Transverse colon (tissue), 4 donors: Measurements from ENCODE around the gene SPG7. TPM values are rescaled to one million over a fixed set of nuclear protein-coding genes. Genes with fewer than 3 reads are reported as not detected.
"Not testable (repeated sequence)": the region's sequence is repeated elsewhere in the genome, so short reads cannot be mapped to it uniquely, and the experiment has no call there.

Source experiments
- DNase-seq: peaks from one replicate; pipeline ENCODE4 v3.0.0-alpha.2; 2019
- H3K27ac ChIP-seq, 4 donors: fragments of 200-600 bp; sonication (generic); 2 replicates each; pipeline ENCODE4 v1.5.1; 2016 to 2018; ENCODE audit warnings: inconsistent platforms in 4 of 4
- H3K27me3 ChIP-seq: fragments of 200-600 bp; sonication (generic); 2 replicates; pipeline ENCODE4 v1.5.1; 2017; ENCODE audit warnings: inconsistent platforms
- H3K36me3 ChIP-seq, 4 donors: fragments of 200-600 bp; sonication (generic); 2 replicates each; pipeline ENCODE4 v1.5.1; 2017 to 2019; ENCODE audit warnings: inconsistent platforms in 4 of 4
- H3K4me1 ChIP-seq, 4 donors: fragments of 200-600 bp; sonication (generic); 2 replicates each; pipeline ENCODE4 v1.5.1; 2017 to 2020; ENCODE audit warnings: inconsistent platforms in 4 of 4
- H3K4me3 ChIP-seq, 4 donors: fragments of 200-600 bp; sonication (generic); 1 replicate in 1 of 4; 2 replicates in 3 of 4; pipeline versions ENCODE4 v1.5.1 to v1.6.1; 2017 to 2019; ENCODE audit warnings: inconsistent platforms in 4 of 4
- H3K9me3 ChIP-seq, 2 donors: fragments of 200-600 bp; sonication (generic); 2 replicates each; pipeline ENCODE4 v1.5.1; 2017 to 2019; ENCODE audit warnings: inconsistent platforms in 2 of 2
- CTCF ChIP-seq, 5 experiments: fragments of 200-600 bp in 3 of 5; fragments of 450-650 bp in 2 of 5; sonication (generic) in 3 of 5; IDR thresholded peaks; 1 replicate in 2 of 5; 2 replicates in 3 of 5; pipeline ENCODE4 v1.5.1; 2016 to 2017; ENCODE audit warnings: antibody characterized with exemption in 5 of 5, inconsistent platforms in 3 of 5, mild to moderate bottlenecking in 2 of 5, moderate library complexity in 1 of 5
- EP300 ChIP-seq: sonication (generic); formaldehyde crosslinking; IDR thresholded peaks from one replicate; pipeline ENCODE4 v1.6.1; 2017; ENCODE audit warnings: antibody characterized with exemption, low read depth
- POLR2A ChIP-seq: fragments of 450-650 bp; IDR thresholded peaks from one replicate; pipeline ENCODE4 v1.6.1; 2016; ENCODE audit warnings: antibody characterized with exemption, mild to moderate bottlenecking, moderate library complexity
- POLR2AphosphoS5 ChIP-seq, 3 donors: sonication (generic); formaldehyde crosslinking; IDR thresholded peaks; one replicate each; pipeline ENCODE4 v1.6.1; 2016; ENCODE audit warnings: antibody characterized with exemption in 3 of 3
- WGBS, 2 donors: methylation state at CpG; one replicate each; pipeline ENCODE4 v1.1.5; 2018; ENCODE audit warnings: low coverage in 1 of 2; 5-methylcytosine and 5-hydroxymethylcytosine counted together
- in situ Hi-C, 4 donors: fragments of 200-750 bp; cut with MboI; loops; one replicate each; pipeline versions ENCODE4 v1.15.0 to v1.15.1; 2017; ENCODE audit warnings: low sequenced_read_pairs in 3 of 4, low pct_ligation_motif_present in 1 of 4, low pct_unique_long_range_greater_than_20kb in 1 of 4
- intact Hi-C: fragments of 100-400 bp; cut with DNase I; formaldehyde crosslinking; loops from one replicate; pipeline ENCODE4 v1.15.1; 2023; ENCODE audit warnings: low total_unique reads
- total RNA-seq, 4 donors: library from RNA; depleted of rRNA; stranded (reverse); fragments of >200 nt; gene quantifications; one replicate each; pipeline ENCODE4 v1.1.0, GENCODE V29; 2016

Gene SPG7
- total RNA-seq: 100 to 1,000 TPM; 168 to 408 (median 285) TPM

- Histone ChIP-seq H3K27me3 (no peaks in the 10 kb centered on the region), H3K9me3 (no peaks in the 10 kb centered on the region), H3K27ac (peak within 1 kb of the TSS; percentile 92 to 97 (median 93)), H3K4me3 (peak within 1 kb of the TSS; percentile 64 to 96 (median 76)), H3K36me3 (peaks cover 0 to 27% (median 12%) of the 10 kb centered on the region in 4 donors), H3K4me1 (peaks cover 20 to 60% (median 49%) of the 10 kb centered on the region in 4 donors)
- WGBS, 2 donors: 1% methylated on average over 56 of the region's 90 CpGs; no CpG with 5 or more reads in 1 of the 2 donors
- DNase-seq: peak; percentile 91
- TF ChIP-seq POLR2A (peak; percentile 87), EP300 (no peak), CTCF (IDR thresholded peaks at IDR 0.05) (no peak), POLR2AphosphoS5 (IDR thresholded peaks at IDR 0.05) (peak; percentile 93 to 94 (median 93))
- in situ Hi-C loops (loop anchor here in 1 of 4 donors (10.0 kb wide), 1 partner anchor 173 kb away; no protein-coding TSS in a partner anchor), intact Hi-C loops (loop anchor here (5.0 kb wide), 1 partner anchor 176 kb away; no protein-coding TSS in a partner anchor)
Measured at GRCh38 chr16:89507834-89508590, at the start of gene SPG7. Gene SPG7, plus strand, starts transcription at chr16:89508403. Its CDS starts 15 bp downstream, at chr16:89508418.

GRCh38 chr16:89458551-89458950, 49.7 kb upstream of the SPG7 start:
- Histone ChIP-seq H3K4me1 (peaks cover 7 to 24% (median 17%) of the 10 kb centered on the region in 4 donors), H3K27me3 (no peaks in the 10 kb centered on the region), H3K4me3 (no peak overlapping the region), H3K9me3 (no peaks in the 10 kb centered on the region), H3K27ac (no peak overlapping the region), H3K36me3 (no peaks in the 10 kb centered on the region)
- DNase-seq: no peak
- 73 to 92% methylated on average over 3 to 7 of the region's 7 CpGs for WGBS, 2 donors
- TF ChIP-seq POLR2A (no peak), POLR2AphosphoS5 (IDR thresholded peaks at IDR 0.05) (no peak)
- in situ Hi-C loops (no loop called here), intact Hi-C loops (no loop called here)

- TF ChIP-seq POLR2AphosphoS5 (IDR thresholded peaks at IDR 0.05) (no peak), EP300 (no peak), POLR2A (no peak), CTCF (IDR thresholded peaks at IDR 0.05) (no peak)
- H3K27me3 ChIP-seq: no peaks in the 10 kb centered on the region
- DNase-seq: no peak
- no peak overlapping the region for H3K4me3 ChIP-seq
- H3K27ac ChIP-seq: no peak overlapping the region
- H3K4me1 ChIP-seq: peaks cover 3 to 19% (median 13%) of the 10 kb centered on the region in 4 donors
- intact Hi-C loops: no loop called here
- in situ Hi-C loops: no loop called here
- WGBS, 2 donors: 78 to 84% methylated on average over 2 of the region's 2 CpGs
- H3K9me3 ChIP-seq: no peaks in the 10 kb centered on the region
- no peaks in the 10 kb centered on the region for H3K36me3 ChIP-seq
Measured at GRCh38 chr16:89458967-89459366, 49.2 kb upstream of the SPG7 start.

- H3K27ac ChIP-seq: no peak overlapping the region
- no peaks in the 10 kb centered on the region for H3K27me3 ChIP-seq
- intact Hi-C loops (no loop called here), in situ Hi-C loops (no loop called here)
- H3K36me3 ChIP-seq: no peaks in the 10 kb centered on the region
- H3K4me3 ChIP-seq: no peak overlapping the region
- 88% methylated on average over 6 of the region's 6 CpGs; no CpG with 5 or more reads in 1 of the 2 donors for WGBS, 2 donors
- TF ChIP-seq CTCF (IDR thresholded peaks at IDR 0.05): no peak
- TF ChIP-seq POLR2A: no peak
- no peak for TF ChIP-seq POLR2AphosphoS5 (IDR thresholded peaks at IDR 0.05)
- no peak for DNase-seq
- H3K4me1 ChIP-seq: peaks cover 0 to 20% (median 6%) of the 10 kb centered on the region in 4 donors
- H3K9me3 ChIP-seq: no peaks in the 10 kb centered on the region
Measured at GRCh38 chr16:89460556-89460955, 47.6 kb upstream of the SPG7 start.

GRCh38 chr16:89461890-89462289, 46.3 kb upstream of the SPG7 start:
- H3K27me3 ChIP-seq, H3K9me3 ChIP-seq, H3K36me3 ChIP-seq, DNase-seq, in situ Hi-C loops, intact Hi-C loops, H3K4me3 ChIP-seq, H3K27ac ChIP-seq: not testable (repeated sequence)
- H3K4me1 ChIP-seq: peaks cover 3 to 22% (median 6%) of the 10 kb centered on the region in 4 donors
- 62 to 89% methylated on average over 4 to 12 of the region's 15 CpGs for WGBS, 2 donors

GRCh38 chr16:89462639-89463038, 45.6 kb upstream of the SPG7 start:
- 96% methylated on average over 23 of the region's 30 CpGs; no CpG with 5 or more reads in 1 of the 2 donors for WGBS, 2 donors
- H3K9me3 ChIP-seq, H3K27ac ChIP-seq, intact Hi-C loops, H3K27me3 ChIP-seq, H3K4me3 ChIP-seq, in situ Hi-C loops, DNase-seq, H3K36me3 ChIP-seq: not testable (repeated sequence)
- peaks cover 4 to 30% (median 12%) of the 10 kb centered on the region in 4 donors for H3K4me1 ChIP-seq

- peaks cover 4 to 36% (median 17%) of the 10 kb centered on the region in 4 donors for H3K4me1 ChIP-seq
- WGBS, 2 donors: 62% methylated on average over 5 of the region's 5 CpGs; no CpG with 5 or more reads in 1 of the 2 donors
- DNase-seq, in situ Hi-C loops, H3K36me3 ChIP-seq, H3K4me3 ChIP-seq, H3K27me3 ChIP-seq, intact Hi-C loops, H3K27ac ChIP-seq, H3K9me3 ChIP-seq: not testable (repeated sequence)
Measured at GRCh38 chr16:89463312-89463711, 44.9 kb upstream of the SPG7 start.
